Stimulated activated CD4-positive, alpha-beta T cell treated with anti-CD3 and anti-CD28 coated beads, TNF-alpha, amount 100 ng/mL, for 4 hours (primary cell): Measurements from ENCODE around the gene GMPPA.

Experiments used
- DNase-seq, 3 experiments: peaks; one replicate each; pipeline ENCODE4 v3.0.0-alpha.2; 2020; ENCODE audit warnings: low read depth in 3 of 3

The GMPPA gene

DNA sequence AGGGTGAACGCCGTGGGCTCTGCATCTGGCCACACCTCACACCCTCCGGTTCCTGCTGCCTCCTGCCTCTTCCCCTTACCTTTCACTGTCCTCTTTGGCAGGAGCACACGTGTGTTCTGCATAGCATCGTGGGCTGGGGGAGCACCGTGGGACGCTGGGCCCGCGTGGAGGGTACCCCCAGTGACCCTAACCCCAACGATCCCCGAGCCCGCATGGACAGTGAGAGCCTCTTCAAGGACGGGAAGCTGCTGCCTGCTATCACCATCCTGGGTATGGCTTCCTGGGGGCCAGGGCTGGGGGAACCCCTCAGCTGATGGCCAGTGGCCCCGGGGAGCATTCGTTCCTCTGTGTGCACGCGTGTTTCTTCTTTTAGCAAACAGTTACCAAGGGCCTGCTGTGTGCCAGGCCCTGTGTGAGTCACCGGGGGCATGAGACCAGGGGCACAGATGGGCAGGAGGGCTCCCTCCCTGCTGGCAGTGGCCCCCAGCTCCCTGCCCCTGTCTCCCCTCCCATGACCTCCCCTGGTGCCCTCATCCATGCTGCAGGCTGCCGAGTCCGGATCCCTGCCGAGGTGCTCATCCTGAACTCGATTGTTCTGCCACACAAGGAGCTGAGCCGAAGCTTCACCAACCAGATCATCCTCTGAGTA is 7.6 kb downstream of the GMPPA start:
- no peak for DNase-seq

DNA sequence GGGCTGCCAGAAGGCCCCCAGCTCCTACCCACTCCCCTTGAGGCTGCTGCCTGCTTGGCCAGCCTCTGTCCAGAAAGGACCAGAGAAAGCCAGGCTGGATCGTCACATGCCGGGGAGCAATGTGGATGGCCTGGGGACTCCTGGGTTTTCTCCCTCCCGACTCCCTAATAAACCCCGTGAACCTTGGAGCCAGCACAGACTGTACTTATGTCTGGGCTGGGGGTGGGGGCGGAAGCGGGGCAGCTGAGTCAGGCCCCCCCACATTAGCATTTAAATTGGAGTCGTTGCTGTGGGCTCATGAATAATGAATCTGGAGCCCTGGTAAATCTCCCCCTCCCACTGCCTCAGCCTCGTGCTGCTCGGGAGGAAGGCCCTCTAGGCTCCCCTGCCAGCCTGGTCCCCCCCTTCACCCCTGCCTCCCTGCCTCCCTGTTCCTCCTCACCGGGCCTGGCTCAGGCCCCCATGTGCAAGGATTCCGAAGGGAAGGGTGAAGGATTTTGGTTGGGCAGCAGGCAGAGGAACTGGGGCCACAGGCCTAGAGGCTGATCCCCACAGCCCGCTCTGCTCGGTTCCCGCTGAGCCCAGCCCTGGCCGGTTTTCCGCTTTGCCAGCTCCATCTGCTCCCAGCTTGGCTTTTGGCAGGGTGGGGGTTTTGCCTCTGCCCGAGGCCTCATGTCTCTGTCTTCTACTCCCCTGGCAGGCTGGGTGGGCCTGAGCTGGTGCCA is 8.3 kb downstream of the GMPPA start:
- DNase-seq = no peak

DNA sequence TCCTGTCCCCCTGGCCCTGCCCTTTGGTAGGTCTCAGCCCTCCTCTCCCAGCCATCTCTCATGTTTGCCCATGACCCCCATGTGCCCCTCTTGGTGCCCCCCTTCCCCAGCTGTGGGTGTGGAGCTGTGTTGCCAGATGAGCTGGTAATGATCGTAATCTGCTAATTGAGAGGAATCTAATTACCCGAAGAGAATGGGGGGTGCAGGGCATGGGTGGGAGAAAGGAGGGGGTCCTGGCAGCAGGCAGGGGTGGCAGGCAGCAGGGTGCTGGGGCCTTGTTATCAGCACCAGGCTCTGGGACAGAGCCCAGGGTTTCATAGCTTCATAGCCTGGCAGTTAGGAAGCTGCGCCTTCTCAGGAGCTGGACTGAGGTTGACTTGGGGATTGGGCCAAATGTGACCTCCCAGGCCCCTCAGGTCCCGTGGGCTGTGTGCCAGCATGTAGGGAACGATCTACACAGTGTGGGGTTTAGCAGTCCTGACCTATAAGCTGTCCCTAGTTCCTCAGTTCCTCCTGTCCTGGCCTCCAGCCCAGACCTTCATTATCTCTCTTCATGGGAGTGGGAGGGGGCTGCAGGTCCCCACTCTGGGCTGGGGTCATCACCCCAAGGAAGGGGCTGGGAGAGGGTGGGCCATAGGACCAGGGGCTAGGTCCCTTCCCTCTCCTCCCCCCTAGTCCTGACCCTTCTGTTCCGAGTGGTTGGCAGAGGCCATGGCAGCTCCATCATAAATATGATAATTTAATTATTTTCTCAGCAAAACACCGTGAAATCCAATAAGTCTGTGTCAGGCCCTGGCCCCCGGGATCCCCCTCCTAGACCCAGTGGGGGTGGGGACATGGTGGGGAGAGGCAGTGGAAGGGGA is 9.1 kb downstream of the GMPPA start:
- DNase-seq = no peak

DNA sequence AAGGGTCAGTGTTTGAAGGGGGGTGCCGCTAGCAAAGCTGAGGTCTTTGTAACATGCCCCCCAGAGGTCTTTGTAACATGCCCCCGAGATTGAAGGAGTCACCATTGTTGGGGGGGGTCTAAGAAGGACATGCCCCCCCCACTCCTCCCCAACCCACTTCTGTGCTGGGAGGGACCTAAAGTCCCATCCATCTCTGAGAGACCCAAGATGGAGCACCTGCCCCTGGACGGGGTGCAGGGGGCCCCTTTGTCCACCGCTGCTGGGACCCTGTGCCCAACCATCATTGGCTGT is 9.7 kb downstream of the GMPPA start:
- no peak for DNase-seq

DNA sequence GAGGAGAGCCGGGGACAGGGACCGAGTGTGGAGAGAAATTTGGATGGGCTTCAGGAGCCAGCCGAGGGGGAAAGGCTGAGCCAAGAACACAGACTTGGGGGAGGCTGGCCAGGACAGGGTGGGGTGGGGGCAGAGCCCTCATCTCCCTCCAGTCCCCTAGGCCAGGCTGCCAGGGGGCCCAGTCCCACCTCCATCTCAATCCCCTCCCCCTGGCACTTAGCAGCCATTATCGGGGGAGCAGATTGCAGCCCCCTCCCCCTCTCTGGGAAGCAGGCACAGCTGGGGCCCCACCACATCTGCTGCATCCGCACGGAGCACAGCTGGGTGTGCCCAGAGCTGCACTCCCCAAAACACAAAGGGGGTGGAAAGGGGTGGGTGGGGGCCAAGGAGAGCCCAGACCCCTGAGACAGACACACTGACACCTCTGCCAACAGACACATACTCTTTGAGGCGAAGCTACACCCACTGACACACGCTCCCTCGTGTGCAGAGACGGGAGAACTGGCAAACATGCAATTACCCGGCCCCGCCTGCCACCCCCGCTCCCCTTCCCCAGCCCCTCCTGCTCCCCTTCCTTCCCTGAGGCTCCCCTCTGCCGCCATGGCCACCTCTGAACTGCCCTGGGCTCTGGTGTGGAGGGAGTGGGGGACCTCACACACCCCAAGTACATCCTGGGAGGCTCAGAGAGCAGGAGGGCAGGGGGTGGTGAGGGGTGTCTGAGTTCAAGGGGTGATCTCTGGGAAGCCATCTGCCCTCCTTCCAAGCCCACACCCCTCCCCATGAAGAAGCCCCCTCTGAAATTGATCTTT is 10.5 kb downstream of the GMPPA start:
- no peak for DNase-seq

DNA sequence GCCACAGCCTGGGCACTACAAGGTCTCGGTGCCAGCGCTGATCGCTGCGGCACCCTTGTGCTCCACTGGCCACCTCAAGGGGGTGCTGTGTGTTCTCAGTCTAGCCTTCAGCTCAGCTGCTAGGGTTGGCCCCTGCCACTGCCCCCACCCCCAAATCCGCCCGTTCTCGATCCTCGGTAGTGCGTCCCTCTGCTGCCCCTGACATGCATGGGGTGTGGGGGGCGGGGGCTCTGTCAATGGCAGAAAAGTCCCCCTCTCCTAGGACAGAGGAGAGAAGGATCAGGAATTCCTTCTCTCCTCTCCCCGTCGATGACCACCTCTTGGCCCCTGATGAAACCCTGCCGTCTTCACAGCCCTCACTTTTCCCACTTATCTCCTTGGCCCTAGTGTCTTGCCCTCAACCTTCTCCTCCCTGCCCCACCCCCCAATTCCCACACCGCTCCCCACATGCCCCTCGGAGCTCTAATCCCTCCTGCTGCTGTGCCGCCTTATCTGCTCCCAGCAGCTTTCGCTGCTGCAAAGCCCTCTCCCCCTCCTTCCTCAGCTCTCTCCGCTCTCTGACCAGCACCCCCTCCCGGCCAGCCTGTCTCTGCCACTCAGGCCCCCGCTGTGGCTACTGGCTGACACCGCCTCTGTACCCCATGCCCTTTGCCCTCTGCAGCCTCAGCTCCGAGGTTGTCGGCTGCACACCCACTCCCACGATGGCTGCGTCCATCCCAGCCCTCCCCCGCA is 11.3 kb downstream of the GMPPA start:
- peak in 1 of 3 experiments; percentile 16 for DNase-seq

DNA sequence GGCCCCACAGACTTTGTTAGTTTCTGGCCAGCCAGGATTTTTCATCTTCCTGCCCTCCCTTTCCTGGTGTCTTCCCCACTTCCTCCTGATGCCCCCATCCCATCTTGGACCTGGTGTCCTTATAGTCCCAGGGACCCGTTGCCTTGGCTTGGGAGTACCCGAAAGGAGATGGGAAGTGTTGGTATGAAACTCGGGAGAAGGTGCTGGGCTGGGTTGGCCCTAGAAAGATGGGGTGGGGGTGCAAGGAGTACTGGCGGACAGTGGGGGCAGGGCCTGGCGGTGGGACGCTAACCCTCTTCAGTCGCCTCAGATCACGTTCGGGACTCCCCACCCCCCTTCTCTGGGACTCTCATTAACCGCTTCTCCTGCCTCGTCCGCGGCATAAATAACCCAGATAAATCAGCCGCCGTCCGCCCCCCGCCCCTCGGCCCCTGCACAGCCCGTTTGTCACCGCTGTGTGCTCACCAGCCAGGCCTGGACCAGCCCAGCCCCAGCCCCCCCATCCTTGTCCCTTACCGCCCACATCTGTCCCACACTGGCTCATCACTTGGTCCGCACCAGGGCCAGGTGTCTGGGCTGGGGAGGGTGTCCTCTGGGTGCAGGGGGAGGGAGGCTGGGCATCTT is 11.9 kb downstream of the GMPPA start:
- DNase-seq = no peak

DNA sequence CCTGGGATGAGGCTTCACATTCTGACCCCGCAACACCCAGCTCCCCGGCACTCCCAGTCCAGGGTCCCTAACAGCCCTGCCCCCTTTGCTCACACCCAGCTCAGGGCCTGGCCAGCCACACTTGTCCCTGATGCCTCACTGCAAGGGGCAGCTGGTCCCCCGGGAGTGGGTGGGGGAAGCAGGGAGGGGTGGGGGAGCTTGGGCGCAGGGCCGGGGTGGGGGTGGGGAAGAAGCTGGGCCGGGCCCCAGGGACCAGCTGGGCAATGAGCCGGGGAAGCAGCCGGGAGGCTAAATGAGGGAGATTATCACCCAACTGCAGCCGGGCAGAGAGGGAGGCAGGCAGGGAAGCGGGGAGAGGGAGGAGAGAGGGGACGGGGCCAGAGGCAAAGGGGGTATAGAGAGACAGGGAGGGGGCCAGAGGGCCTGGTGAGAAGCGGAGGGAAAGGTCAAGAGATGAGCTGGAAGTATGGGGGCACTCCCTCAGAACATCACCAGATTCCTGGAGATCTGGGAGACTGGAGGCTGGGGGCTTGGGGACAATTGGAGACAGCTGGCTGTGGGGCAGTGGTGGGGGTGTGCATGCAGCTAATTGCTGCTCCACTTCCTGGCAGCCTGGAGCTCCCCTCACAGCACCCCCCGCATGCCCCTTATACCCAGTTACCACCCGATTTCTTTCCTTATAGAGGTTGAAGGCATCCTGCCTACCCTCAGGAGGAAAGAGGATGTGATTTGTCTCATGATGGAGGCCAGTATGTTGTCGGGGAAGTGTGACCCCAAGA is 13.0 kb downstream of the GMPPA start:
- DNase-seq = no peak

DNA sequence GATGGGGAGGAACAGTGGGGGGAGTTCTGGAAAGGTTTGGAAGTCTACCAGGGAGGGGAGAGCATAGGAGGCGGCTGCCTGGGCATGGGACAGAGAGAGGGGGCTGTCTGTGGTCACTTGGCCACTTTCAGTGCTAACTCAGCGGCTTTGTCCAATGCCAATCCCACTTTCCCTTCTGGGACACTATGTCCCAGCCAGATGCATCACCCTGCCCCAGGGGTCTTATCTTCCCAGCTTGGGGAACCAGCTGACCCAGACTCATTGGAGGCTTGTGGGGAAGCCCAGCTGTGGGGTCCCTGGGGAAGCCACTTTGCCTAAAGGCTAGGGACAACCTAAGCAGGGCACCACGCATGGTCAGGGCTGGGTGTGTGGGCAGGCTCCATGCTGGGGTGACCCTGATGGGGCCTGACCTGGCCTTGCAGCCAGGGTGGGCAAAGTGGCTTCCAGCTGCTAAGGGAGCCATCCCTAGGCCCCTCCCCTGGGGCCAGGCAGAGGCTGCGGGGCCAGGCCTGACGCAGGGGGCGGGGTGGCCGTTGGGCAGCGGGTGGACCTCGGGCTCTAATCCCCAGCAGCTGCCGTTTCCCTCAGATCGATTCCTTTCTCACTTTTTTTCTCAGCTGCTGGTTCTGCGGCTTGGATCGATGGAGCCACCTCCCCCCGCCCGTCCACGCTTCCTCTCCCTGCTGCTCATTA is 14.0 kb downstream of the GMPPA start:
- no peak for DNase-seq

DNA sequence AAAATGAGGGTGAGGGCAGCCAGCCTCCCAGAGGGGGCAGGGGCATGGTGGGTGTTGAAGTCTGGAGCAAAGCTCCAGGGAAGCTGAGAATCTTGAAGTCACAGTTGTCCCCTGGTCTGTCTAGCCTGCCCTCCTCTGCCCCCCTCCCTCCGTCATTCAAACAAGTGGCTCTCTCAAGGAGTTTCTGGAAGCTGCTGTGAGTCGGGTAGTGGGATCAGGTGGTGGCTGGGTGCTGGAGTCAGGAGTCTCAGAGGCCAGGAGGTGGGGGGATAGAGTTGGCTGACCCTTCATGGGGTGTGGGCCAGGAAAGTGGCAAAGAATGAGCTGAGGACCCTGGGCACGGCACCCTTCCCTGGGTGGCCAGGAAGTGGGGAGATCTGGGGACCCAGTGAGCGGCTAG is 15.1 kb downstream of the GMPPA start:
- DNase-seq = no peak

DNA sequence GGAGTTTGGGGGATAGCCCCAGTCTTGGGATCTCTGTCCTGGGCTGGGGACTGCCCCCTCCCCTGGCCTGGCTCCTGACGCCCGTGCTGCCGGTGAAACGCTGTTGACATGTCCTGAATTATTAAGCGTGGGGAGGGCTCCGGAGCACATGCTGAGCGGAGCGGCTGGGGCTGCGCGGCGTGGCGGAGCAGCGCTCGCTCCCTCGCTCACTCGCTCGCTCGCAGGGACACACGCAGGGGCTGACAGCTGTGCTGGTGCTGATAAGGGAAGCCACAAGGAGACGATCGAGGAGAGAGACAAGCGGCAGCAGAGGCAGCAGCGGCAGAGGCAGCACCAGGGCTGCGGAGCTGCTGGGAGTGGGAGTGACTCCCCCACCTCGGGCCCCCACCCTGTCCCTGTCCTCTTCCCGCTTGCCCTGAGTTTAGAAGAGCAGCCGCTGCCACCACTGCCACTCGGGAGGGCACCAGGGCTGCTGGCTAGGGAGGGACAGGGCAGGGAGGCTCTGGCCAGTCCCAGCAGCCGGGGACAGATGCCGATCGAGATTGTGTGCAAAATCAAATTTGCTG is 15.6 kb downstream of the GMPPA start, which contains the start of gene ASIC4:
Gene ASIC4, plus strand, starts transcription at position 287 of the 566 bp plus-strand sequence. Its CDS starts 243 bp downstream, at position 530.
- no peak for DNase-seq

DNA sequence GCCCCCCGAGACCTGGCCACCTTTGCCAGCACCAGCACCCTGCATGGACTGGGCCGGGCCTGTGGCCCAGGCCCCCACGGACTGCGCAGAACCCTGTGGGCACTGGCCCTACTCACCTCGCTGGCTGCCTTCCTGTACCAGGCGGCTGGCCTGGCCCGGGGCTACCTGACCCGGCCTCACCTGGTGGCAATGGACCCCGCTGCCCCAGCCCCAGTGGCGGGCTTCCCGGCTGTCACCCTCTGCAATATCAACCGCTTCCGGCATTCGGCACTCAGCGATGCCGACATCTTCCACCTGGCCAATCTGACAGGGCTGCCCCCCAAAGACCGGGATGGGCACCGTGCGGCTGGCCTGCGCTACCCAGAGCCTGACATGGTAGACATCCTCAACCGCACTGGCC is 16.1 kb downstream of the GMPPA start:
- no peak for DNase-seq

DNA sequence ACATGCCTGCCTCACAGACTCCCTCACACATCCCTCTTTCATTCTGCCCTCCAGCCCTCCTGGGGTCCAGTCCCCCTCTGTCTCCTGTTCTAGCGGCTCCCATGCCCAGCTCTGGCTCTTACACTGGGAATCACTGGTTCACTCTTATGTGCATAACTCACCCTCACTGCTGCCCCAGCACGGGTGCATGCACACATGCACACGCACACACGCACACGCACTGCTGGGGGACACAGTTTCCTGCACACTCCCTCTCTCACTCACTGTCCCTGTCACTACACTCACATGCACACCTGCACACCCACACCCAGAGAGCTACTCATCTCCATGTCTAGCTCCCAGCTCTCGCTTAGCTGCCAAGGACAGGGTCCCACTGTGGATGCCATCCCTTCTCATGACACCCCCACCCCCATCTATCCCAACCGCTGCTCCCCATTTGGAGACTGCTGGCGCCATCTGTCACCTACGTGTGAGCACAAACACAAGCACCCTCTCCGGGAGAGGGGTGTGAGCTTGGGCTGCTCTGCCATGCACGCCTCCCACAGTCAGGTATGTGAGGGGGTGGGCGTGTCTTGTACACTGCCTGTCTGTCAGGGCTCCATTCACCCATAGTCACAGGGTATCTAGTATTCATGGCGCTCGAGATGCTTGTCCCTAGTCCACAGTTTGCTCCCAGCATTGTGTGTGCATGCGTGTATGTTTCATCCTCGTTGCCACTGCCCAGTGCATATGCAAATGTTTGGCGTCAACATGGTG is 17.4 kb downstream of the GMPPA start:
- no peak for DNase-seq

DNA sequence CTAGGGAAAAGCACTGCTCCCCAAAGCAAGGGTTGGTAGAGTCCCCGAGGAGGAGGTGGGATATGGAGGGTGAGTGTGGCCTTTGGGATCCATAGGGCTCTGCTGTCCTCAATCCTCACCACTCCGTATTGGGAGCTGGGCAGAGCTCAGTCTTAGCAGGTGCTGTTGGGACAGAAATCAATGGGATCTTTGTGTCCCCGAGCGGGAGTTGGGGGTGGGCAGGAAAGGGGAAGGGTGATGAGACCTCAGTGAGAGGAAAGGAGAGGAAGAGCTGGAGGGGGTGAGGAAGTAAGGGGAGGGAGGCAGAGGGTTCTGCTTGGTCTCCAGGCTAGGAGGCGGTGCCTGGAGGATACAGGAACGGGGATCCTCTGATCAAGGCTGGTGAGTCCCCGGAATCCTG is 18.2 kb downstream of the GMPPA start:
- no peak for DNase-seq

DNA sequence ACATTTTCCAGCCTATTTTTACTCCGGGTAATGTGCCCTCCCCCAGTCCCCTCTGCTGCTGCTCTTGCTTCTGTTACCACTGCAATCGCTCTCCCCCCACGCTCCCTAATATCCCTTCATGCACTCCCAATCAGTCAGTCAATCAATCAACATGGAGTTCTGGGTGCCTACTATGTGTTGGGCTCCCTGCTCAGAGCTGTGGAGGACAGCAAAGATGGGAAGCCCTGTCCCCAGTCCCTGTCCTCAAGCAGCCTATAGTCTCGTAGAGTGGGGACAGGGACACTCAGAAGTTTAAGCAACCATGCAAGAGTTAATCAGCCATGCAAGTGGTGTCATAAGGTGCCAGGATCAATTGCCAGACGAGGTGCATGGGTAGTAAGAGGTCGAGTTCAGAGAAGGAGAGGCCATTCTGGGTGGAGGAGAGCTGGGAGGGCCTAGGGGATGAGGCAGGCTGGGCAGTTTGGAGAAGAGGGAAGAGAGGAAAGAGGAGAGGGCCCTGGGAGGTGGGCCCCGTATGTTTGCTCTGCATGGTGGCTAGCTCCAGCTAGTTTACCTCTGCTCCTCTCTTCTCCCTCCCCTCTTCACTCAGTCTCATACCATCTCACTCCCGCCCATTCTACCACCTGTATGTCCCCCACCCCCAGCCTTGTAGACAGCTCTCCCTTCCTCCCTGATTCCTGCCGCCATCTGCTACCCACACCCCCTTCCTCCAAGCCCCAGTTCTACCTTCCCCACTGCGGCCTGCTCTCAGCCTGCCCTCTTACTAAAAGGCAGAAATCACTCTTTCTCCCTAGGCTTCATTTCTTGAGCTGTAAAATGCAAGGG is 19.5 kb downstream of the GMPPA start:
- no peak for DNase-seq

DNA sequence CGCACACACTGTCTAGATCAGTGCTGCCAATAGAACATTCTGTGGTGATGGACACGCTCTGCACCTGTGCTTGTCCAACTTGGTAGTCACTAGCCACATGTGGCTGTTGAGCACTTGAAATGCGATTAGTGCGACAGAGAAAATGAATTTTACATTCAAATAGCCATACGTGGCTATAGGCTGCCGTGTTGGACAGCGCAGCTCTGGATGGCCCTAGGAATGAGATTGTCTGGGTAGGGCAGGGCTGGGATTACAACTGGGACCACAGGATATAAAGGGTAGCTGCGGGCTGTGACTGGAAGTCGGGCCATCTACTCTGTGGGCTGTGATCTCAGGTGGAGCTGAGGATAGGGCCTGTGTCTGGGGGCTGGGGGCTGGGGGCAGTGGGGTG is 20.8 kb downstream of the GMPPA start:
- no peak for DNase-seq

DNA sequence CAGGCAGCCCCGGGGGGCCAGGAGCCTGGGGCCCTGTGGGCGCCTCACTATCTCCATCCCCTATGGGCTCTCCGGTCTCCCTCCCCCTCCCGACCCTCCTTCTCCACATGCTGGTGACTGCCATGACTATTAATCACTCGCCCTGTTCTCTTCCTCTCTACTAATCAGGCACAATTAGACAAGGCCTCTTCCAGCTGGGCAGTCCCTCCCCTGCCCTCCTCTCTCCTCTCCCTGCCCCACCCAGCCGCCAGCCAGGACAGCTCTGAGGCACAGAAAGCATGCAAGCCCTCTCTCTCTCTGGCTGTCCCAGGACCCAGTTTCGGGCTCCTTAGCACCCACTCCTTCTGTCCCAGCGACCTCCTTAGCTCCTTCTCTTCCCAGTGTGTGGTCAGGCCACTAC is 21.4 kb downstream of the GMPPA start:
- DNase-seq = no peak
